GM21619 (cell line): ENCODE measurements around the gene NFATC2.
A peak's percentile ranks its signal among the peaks of the same experiment; 100 is the strongest.

Source experiments
- ATAC-seq: cut with Tn5 transposase; IDR thresholded peaks from one replicate; pipeline ENCODE4 v1.9.1; 2021; ENCODE audit not compliant: unreplicated experiment

Gene NFATC2

GRCh38 chr20:51496964-51497363 is 45.6 kb downstream of the NFATC2 start:
- no peak for ATAC-seq

- ATAC-seq = no peak
Observed at GRCh38 chr20:51495921-51496545, 46.5 kb downstream of the NFATC2 start.

- no peak for ATAC-seq
Observed at GRCh38 chr20:51495291-51495690, 47.2 kb downstream of the NFATC2 start.

- ATAC-seq = no peak
Observed at GRCh38 chr20:51494241-51495110, 48.0 kb downstream of the NFATC2 start.

GRCh38 chr20:51493346-51493791 is 49.1 kb downstream of the NFATC2 start:
- ATAC-seq = no peak

- no peak for ATAC-seq
Observed at GRCh38 chr20:51492167-51493092, 50.1 kb downstream of the NFATC2 start.

- ATAC-seq = no peak
Observed at GRCh38 chr20:51491393-51491792, 51.1 kb downstream of the NFATC2 start.

- no peak for ATAC-seq
Observed at GRCh38 chr20:51490635-51491034, 51.9 kb downstream of the NFATC2 start.

- no peak for ATAC-seq
Observed at GRCh38 chr20:51489611-51490010, 52.9 kb downstream of the NFATC2 start.

- ATAC-seq = no peak
Observed at GRCh38 chr20:51488331-51488730, 54.2 kb downstream of the NFATC2 start.

GRCh38 chr20:51487565-51488268 is 54.8 kb downstream of the NFATC2 start:
- ATAC-seq = no peak

- ATAC-seq = no peak
Observed at GRCh38 chr20:51487076-51487475, 55.4 kb downstream of the NFATC2 start.

- ATAC-seq = no peak
Observed at GRCh38 chr20:51486197-51487005, 56.1 kb downstream of the NFATC2 start.

- no peak for ATAC-seq
Observed at GRCh38 chr20:51484831-51485230, 57.7 kb downstream of the NFATC2 start.

- no peak for ATAC-seq
Observed at GRCh38 chr20:51484141-51484815, 58.2 kb downstream of the NFATC2 start.

GRCh38 chr20:51482836-51483473 is 59.6 kb downstream of the NFATC2 start:
- ATAC-seq = no peak

GRCh38 chr20:51481341-51481914 is 61.1 kb downstream of the NFATC2 start:
- ATAC-seq = no peak

GRCh38 chr20:51480507-51481270 is 61.8 kb downstream of the NFATC2 start:
- ATAC-seq = peak; percentile 76
